Nephron progenitor cell (in vitro differentiated cells): ENCODE results near the gene PACS2.

Experiments used
- DNase-seq: peaks from one replicate; pipeline ENCODE4 v3.0.0; 2021
- H3K27ac Mint-ChIP-seq: 2 replicates; pipeline ENCODE4 v1.8.0; 2021; ENCODE audit warnings: mild to moderate bottlenecking, moderate library complexity, mixed read lengths
- H3K27me3 Mint-ChIP-seq: 2 replicates; pipeline ENCODE4 v1.8.0; 2021; ENCODE audit warnings: mild to moderate bottlenecking, low read depth, mixed read lengths; ENCODE audit not compliant: poor library complexity
- H3K36me3 Mint-ChIP-seq: 2 replicates; pipeline ENCODE4 v1.8.0; 2021; ENCODE audit warnings: low read depth, mixed read lengths
- H3K4me1 Mint-ChIP-seq: 2 replicates; pipeline ENCODE4 v1.8.0; 2021; ENCODE audit warnings: mixed read lengths
- H3K4me3 Mint-ChIP-seq: 2 replicates; pipeline ENCODE4 v1.8.0; 2021; ENCODE audit warnings: mild to moderate bottlenecking, moderate library complexity, mixed read lengths
- H3K9me3 Mint-ChIP-seq: 2 replicates; pipeline ENCODE4 v1.8.0; 2021; ENCODE audit warnings: mild to moderate bottlenecking, moderate library complexity, mixed read lengths
- TF ChIP-seq, protein P1 (sequence below): fragments of 200-600 bp; sonication (generic); IDR thresholded peaks from 2 replicates; pipeline ENCODE4 v1.5.0; 2021; ENCODE audit warnings: antibody characterized with exemption

Gene PACS2

DNA sequence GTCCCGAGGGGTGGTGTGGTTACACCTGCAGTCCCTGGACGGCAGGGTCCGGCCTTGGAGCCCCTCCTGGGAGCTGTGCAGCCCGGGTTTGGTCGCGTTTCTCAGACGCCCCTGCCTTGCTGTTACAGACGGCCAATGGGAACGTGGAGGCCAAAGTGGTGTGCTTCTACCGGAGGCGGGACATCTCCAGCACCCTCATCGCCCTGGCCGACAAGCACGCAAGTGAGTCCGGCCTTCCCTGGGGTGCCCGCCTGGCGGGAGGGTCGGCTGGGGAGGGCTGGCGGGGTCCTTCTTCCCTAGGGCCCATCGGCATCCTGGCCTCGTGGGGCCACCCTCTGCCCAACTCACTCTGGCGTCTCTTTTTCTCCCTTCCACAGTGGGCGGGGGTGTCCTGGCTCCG, 130.7 kb downstream of the PACS2 start:
- Mint-ChIP-seq H3K4me1 (peaks cover 15% of the 10 kb centered on the region), H3K27ac (peak overlapping the region; percentile 79), H3K36me3 (peaks cover 20% of the 10 kb centered on the region), H3K9me3 (no peaks in the 10 kb centered on the region), H3K4me3 (no peak overlapping the region), H3K27me3 (no peaks in the 10 kb centered on the region)
- DNase-seq = no peak
- TF ChIP-seq, protein P1, sequence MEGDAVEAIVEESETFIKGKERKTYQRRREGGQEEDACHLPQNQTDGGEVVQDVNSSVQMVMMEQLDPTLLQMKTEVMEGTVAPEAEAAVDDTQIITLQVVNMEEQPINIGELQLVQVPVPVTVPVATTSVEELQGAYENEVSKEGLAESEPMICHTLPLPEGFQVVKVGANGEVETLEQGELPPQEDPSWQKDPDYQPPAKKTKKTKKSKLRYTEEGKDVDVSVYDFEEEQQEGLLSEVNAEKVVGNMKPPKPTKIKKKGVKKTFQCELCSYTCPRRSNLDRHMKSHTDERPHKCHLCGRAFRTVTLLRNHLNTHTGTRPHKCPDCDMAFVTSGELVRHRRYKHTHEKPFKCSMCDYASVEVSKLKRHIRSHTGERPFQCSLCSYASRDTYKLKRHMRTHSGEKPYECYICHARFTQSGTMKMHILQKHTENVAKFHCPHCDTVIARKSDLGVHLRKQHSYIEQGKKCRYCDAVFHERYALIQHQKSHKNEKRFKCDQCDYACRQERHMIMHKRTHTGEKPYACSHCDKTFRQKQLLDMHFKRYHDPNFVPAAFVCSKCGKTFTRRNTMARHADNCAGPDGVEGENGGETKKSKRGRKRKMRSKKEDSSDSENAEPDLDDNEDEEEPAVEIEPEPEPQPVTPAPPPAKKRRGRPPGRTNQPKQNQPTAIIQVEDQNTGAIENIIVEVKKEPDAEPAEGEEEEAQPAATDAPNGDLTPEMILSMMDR = no peak

DNA sequence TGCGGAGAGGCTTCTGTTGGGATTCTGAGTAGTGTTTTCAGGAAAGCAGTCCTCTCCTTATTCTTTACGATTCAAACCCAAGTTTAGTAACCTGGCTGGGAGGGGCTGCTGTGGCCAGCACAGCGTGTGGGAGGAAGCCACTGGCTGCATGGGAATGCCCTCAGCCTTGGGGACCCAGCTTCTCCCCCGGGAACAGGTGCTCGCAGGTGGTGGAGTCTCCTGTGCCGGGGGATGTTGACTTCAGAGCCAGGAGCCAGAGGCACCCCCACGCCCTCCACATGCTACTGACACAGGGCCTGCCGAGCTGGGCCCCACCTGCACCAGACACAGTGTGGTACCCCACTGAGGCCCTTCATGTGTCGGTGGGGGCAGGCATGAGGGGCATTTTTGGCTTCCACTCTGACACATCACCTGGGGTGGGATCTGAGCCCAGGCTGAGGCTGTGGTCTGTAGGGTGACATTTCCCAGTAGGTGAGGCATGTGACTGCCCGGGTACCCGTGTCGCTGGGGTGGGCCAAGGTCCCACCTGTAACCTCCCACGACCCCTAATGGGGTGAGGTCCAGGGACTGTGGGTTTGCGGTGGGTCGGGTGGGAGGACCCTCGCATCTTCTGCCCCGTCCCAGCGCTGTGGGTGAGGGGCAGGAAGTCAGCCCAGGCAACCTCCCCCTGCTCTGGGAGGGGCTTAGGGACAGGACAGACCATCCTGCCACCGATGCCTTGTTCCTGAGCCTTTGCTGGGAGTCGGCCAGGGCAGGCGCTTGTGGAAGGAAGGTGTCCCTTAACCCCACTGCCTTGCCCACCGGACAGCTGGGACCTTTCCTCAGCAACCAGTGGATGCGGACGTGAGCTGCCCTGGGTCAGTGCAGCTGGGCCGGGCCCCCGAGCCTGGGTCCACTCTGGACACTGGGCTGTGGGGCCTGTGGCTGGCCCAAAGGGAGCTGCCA, 131.6 kb downstream of the PACS2 start:
- Mint-ChIP-seq H3K9me3 (no peaks in the 10 kb centered on the region), H3K4me1 (peaks cover 15% of the 10 kb centered on the region), H3K36me3 (peaks cover 20% of the 10 kb centered on the region), H3K4me3 (no peak overlapping the region), H3K27ac (peak overlapping the region; percentile 79), H3K27me3 (no peaks in the 10 kb centered on the region)
- TF ChIP-seq, protein P1 = no peak
- DNase-seq = no peak

DNA sequence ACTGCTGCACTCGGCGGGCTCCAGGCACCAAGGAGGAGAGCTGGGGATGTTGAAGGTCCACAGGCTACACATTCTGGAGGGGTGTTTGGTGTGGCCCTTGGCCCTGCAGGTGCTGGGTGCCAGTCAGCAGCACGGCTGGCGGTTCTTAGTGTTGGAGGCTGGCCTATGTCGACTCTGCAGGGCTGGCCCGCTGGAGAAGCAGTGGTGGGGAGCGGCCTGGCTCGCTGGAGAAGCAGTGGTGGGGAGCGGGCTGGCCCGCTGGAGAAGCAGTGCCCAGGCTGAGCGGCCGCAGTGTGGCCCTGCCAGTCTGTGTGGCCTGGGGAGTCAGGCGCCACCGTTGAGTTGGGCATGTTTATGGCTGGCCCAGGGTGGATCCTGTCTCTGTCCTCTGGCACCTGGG, 132.4 kb downstream of the PACS2 start:
- DNase-seq = no peak
- H3K27me3 Mint-ChIP-seq = no peaks in the 10 kb centered on the region
- no peak overlapping the region for H3K4me3 Mint-ChIP-seq
- TF ChIP-seq, protein P1 = no peak
- peaks cover 10% of the 10 kb centered on the region for H3K4me1 Mint-ChIP-seq
- H3K36me3 Mint-ChIP-seq = peaks cover 15% of the 10 kb centered on the region
- peak overlapping the region; percentile 89 for H3K27ac Mint-ChIP-seq
- H3K9me3 Mint-ChIP-seq = no peaks in the 10 kb centered on the region
